ENCODE results near the gene SH3RF3. TPM values are rescaled to one million over a fixed set of nuclear protein-coding genes. Genes with fewer than 3 reads are reported as not detected.

The SH3RF3 gene
- total and polyA plus RNA-seq, 10 of the 15 experiments (the other 5 are each of a cell fraction or from before 2014, with no cell fraction given): 0.08 to 8.8 (median 2.3) TPM

DNA sequence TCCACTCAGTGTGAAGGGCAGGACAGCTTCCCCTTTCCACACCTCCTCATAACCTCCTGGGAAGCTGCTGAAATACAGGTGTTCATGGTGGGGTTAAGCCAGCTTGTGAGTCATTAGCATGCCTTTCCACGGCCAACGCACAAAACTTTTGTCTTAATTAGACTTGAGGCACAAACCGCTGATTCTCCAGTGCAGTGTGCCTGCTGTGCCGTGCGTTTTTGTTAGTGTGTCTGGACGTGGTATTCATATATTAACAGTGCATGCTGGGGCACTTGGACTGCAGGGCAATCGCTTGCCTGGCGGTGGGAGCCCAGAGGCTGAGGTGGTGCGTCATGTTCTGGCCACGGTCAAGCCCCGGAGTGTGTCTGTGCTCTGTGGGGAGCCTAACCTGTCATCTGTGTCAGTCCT lies 156.2 kb downstream of the SH3RF3 start:
- no peak overlapping the region for H3K27ac ChIP-seq (ENCODE audit: control insufficient read depth, insufficient read depth)
- H3K4me3 ChIP-seq: no peak overlapping the region
- no peaks in the 10 kb centered on the region for H3K36me3 ChIP-seq (ENCODE audit: control insufficient read depth in 2 of 2, insufficient read depth in 2 of 2, low read length in 1 of 2)
- no peaks in the 10 kb centered on the region; a peak in 1 of 4 replicates for H3K27me3 ChIP-seq (replicated peaks in 1 of 2; ENCODE audit: control insufficient read depth in 2 of 2, insufficient read depth in 2 of 2, low read length in 1 of 2)
- H4K20me1 ChIP-seq (ENCODE audit: control insufficient read depth, insufficient read depth): no peaks in the 10 kb centered on the region; the same call in none of the 2 replicates
- WGBS (ENCODE audit: insufficient coverage, insufficient replicate concordance, low lambda C conversion rate, missing lambda C conversion rate): 42% methylated on average over 11 of the region's 11 CpGs
- ChIA-PET RAD21 (ENCODE audit: unreplicated experiment) (no interaction called here), CTCF (no interaction called here), SMC1A (ENCODE audit: uncharacterized antibody, unreplicated experiment) (no interaction called here), POLR2A (no interaction called here)
- no peak overlapping the region for H3K9ac ChIP-seq (ENCODE audit: control insufficient read depth, insufficient read depth, low read length)
- no TSS peak for BruUV-seq (replicated peaks)
- H3K79me2 ChIP-seq (ENCODE audit: control insufficient read depth, insufficient read depth, low read length): no peaks in the 10 kb centered on the region; the same call in 1 of the 2 replicates
- no peak for FAIRE-seq
- no peak overlapping the region for H2AFZ ChIP-seq (ENCODE audit: control insufficient read depth, low read depth, low read length)
- intact Hi-C loops (cut with micrococcal nuclease; ENCODE audit: unreplicated experiment) (no loop called here), in situ Hi-C loops (cut with MboI) (no loop called here)
- no peak for TF ChIP-seq NR2F1 (conservative IDR thresholded peaks at IDR 0.05)
- TF ChIP-seq, protein P1, sequence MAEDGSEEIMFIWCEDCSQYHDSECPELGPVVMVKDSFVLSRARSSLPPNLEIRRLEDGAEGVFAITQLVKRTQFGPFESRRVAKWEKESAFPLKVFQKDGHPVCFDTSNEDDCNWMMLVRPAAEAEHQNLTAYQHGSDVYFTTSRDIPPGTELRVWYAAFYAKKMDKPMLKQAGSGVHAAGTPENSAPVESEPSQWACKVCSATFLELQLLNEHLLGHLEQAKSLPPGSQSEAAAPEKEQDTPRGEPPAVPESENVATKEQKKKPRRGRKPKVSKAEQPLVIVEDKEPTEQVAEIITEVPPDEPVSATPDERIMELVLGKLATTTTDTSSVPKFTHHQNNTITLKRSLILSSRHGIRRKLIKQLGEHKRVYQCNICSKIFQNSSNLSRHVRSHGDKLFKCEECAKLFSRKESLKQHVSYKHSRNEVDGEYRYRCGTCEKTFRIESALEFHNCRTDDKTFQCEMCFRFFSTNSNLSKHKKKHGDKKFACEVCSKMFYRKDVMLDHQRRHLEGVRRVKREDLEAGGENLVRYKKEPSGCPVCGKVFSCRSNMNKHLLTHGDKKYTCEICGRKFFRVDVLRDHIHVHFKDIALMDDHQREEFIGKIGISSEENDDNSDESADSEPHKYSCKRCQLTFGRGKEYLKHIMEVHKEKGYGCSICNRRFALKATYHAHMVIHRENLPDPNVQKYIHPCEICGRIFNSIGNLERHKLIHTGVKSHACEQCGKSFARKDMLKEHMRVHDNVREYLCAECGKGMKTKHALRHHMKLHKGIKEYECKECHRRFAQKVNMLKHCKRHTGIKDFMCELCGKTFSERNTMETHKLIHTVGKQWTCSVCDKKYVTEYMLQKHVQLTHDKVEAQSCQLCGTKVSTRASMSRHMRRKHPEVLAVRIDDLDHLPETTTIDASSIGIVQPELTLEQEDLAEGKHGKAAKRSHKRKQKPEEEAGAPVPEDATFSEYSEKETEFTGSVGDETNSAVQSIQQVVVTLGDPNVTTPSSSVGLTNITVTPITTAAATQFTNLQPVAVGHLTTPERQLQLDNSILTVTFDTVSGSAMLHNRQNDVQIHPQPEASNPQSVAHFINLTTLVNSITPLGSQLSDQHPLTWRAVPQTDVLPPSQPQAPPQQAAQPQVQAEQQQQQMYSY (CRISPR knock-in tag; IDR thresholded peaks at IDR 0.05): no peak
- TF ChIP-seq ETV6 (conservative IDR thresholded peaks at IDR 0.05 in 1 of 2, IDR thresholded peaks at IDR 0.05 in 1 of 2; ENCODE audit: borderline replicate concordance in 1 of 2, low read depth in 1 of 2): no peak
- TF ChIP-seq IKZF1 (conservative IDR thresholded peaks at IDR 0.05): no peak
- TF ChIP-seq, protein P2, sequence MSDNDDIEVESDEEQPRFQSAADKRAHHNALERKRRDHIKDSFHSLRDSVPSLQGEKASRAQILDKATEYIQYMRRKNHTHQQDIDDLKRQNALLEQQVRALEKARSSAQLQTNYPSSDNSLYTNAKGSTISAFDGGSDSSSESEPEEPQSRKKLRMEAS (IDR thresholded peaks at IDR 0.05; ENCODE audit: low read depth, low read length): no peak
- no peak for TF ChIP-seq CHD1 (IDR thresholded peaks at IDR 0.05; ENCODE audit: low read depth, low read length)
- no peak for DNase-seq (ENCODE audit: low read depth, low spot score)
- no peak overlapping the region for H3K4me2 ChIP-seq (ENCODE audit: control insufficient read depth, insufficient read depth)
- no peaks in the 10 kb centered on the region for H3K9me3 ChIP-seq (replicated peaks; ENCODE audit: control insufficient read depth, insufficient read depth, low read length)
- H3K4me1 ChIP-seq (ENCODE audit: control insufficient read depth, insufficient read depth, low read length): no peaks in the 10 kb centered on the region
- no peak for ATAC-seq

Measured in GM12878 (cell line).